K562 (cell line): ENCODE measurements around the gene SLC35E1. TPM values are rescaled to one million over a fixed set of nuclear protein-coding genes. Genes with fewer than 3 reads are reported as not detected.

Source experiments
- CBX5 ChIP-seq: IDR thresholded peaks from 2 replicates; pipeline ENCODE4 v1.6.1; 2014; ENCODE audit warnings: low read depth, borderline replicate concordance
- CBX8 ChIP-seq: fragments of 200-600 bp; sonication (generic); IDR thresholded peaks from 2 replicates; pipeline ENCODE4 v1.6.1; 2012; ENCODE audit warnings: borderline replicate concordance, mixed run types, low read depth, mild to moderate bottlenecking, moderate library complexity, mixed read lengths, low read length, control low read depth, inconsistent platforms; ENCODE audit not compliant: poor library complexity, severe bottlenecking; ENCODE audit errors: extremely low read depth
- DIDO1 ChIP-seq: fragments of 450-650 bp; IDR thresholded peaks from 2 replicates; pipeline ENCODE4 v1.6.1; 2016; ENCODE audit warnings: low read depth, missing biosample characterization, missing genetic modification characterization
- MAX ChIP-seq: sonication (generic); formaldehyde crosslinking; IDR thresholded peaks from 2 replicates; pipeline ENCODE4 v1.9.0; 2022; ENCODE audit warnings: mild to moderate bottlenecking, missing genetic modification reagents
- NCOR1 ChIP-seq: fragments of 450-650 bp; IDR thresholded peaks from 2 replicates; pipeline ENCODE4 v1.6.1; 2016; ENCODE audit warnings: mild to moderate bottlenecking, moderate library complexity
- RBM14 ChIP-seq: fragments of 200-400 bp; formaldehyde crosslinking; IDR thresholded peaks from 2 replicates; pipeline ENCODE4 v1.6.1; 2018; ENCODE audit warnings: low read depth, mild to moderate bottlenecking, low read length, moderate library complexity, borderline replicate concordance; ENCODE audit not compliant: insufficient read depth
- REST ChIP-seq, 2 experiments: fragments of 450-650 bp; formaldehyde crosslinking in 1 of 2; IDR thresholded peaks; 2 replicates each; pipeline versions ENCODE4 v1.4.0 to v1.6.1; 2014 to 2020; ENCODE audit warnings: mild to moderate bottlenecking in 2 of 2, borderline replicate concordance in 1 of 2, low read depth in 1 of 2
- SIN3B ChIP-seq: fragments of 450-650 bp; IDR thresholded peaks from 2 replicates; pipeline ENCODE4 v1.6.1; 2017; ENCODE audit warnings: low read depth, mild to moderate bottlenecking, moderate library complexity
- ZNF232 ChIP-seq: sonication (generic); formaldehyde crosslinking; IDR thresholded peaks from 2 replicates; pipeline ENCODE4 v1.8.0; 2022; ENCODE audit warnings: mild to moderate bottlenecking, missing genetic modification reagents
- ZNF395 ChIP-seq: fragments of 200-800 bp; sonication (Bioruptor generic); IDR thresholded peaks from 2 replicates; pipeline ENCODE4 v1.6.1; 2017; ENCODE audit warnings: missing genetic modification characterization, missing compliant biosample characterization
- ZNF449 ChIP-seq: fragments of 250-450 bp; sonication (Bioruptor Pico); IDR thresholded peaks from 2 replicates; pipeline ENCODE4 v1.8.0; 2022; ENCODE audit warnings: moderate library complexity, mild to moderate bottlenecking, inconsistent platforms
- ZNF655 ChIP-seq: fragments of 250-450 bp; sonication (Bioruptor Pico); IDR thresholded peaks from 2 replicates; pipeline ENCODE4 v1.5.0; 2021
- ZNF764 ChIP-seq: fragments of 250-450 bp; sonication (Bioruptor Pico); IDR thresholded peaks from 2 replicates; pipeline ENCODE4 v1.4.0; 2020; ENCODE audit warnings: low read depth, mild to moderate bottlenecking, moderate library complexity
- polyA plus RNA-seq, 8 experiments: library from polyadenylated mRNA; depleted of rRNA in 4 of 8; stranded (reverse) in 5 of 8; unstranded in 3 of 8; fragments of >200 nt; fragmentation: Nextera tagmentation in 2 of 8; fragmentation: Illumina TruSeq in 1 of 8; extraction: Ambion mirVana in 2 of 8; extraction: Trizol in 1 of 8; gene quantifications; 2 replicates each; pipeline versions ENCODE4 v1.2.1 to v1.2.3, GENCODE V29; 2011 to 2014; ENCODE audit warnings: inconsistent platforms in 1 of 8, missing spikeins in 1 of 8
- total RNA-seq, 7 experiments: library from RNA; depleted of rRNA in 6 of 7; stranded (reverse); fragments of >200 nt in 6 of 7; fragmentation: Illumina TruSeq in 2 of 7; extraction: Trizol in 2 of 7; gene quantifications; 2 replicates each; pipeline versions ENCODE4 v1.2.1 to v1.2.3, GENCODE V29; 2011 to 2021; ENCODE audit warnings: low replicate concordance in 1 of 7

Gene SLC35E1
- total and polyA plus RNA-seq, 9 of the 15 experiments (the other 6 are each of a cell fraction or from before 2014, with no cell fraction given) = 15.0 to 40.1 (median 25.7) TPM

- TF ChIP-seq REST (IDR thresholded peaks at IDR 0.05; ENCODE audit: borderline replicate concordance) (no peak), REST (CRISPR knock-in tag; IDR thresholded peaks at IDR 0.05; ENCODE audit: low read depth) (no peak), ZNF655 (no peak), ZNF764 (CRISPR knock-in tag) (no peak), CBX5 (no peak), SIN3B (no peak), RBM14 (no peak), NCOR1 (0 out of 2 replicates have a peak, but pooled peaks have one; percentile 37), ZNF232 (no peak), ZNF395 (CRISPR knock-in tag) (no peak), CBX8 (no peak), ZNF449 (CRISPR knock-in tag) (no peak), MAX (CRISPR knock-in tag) (peak; percentile 69), DIDO1 (tag) (no peak)
Observed at GRCh38 chr19:16581145-16581970, 9.1 kb upstream of the SLC35E1 start (continued).
